Upper lobe of right lung (tissue), 1 donor: ENCODE measurements around the gene PEPD. TPM values are rescaled to one million over a fixed set of nuclear protein-coding genes. Genes with fewer than 3 reads are reported as not detected.

Experiments
- ATAC-seq: fragments of 200-7000 bp; cut with Tn5 transposase; one replicate; pipeline ENCODE4 v1.9.1; 2020; ENCODE audit warnings: mild to moderate bottlenecking, moderate library complexity
- DNase-seq: peaks from one replicate; pipeline ENCODE4 v3.0.0-alpha.2; 2020
- H3K27ac ChIP-seq: fragments of 200-600 bp; one replicate; pipeline ENCODE4 v1.8.0; 2022
- H3K27me3 ChIP-seq: fragments of 200-600 bp; one replicate; pipeline ENCODE4 v1.8.0; 2022; ENCODE audit warnings: mild to moderate bottlenecking
- H3K36me3 ChIP-seq: fragments of 200-600 bp; one replicate; pipeline ENCODE4 v1.8.0; 2022
- H3K4me1 ChIP-seq: fragments of 200-600 bp; one replicate; pipeline ENCODE4 v1.8.0; 2022
- H3K4me3 ChIP-seq: fragments of 200-600 bp; one replicate; pipeline ENCODE4 v1.8.0; 2022; ENCODE audit warnings: mild to moderate bottlenecking
- H3K9me3 ChIP-seq: fragments of 200-600 bp; one replicate; pipeline ENCODE4 v1.8.0; 2022
- intact Hi-C: fragments of 100-400 bp; cut with DNase I; formaldehyde crosslinking; loops from one replicate; pipeline ENCODE4 v1.11.0; 2022
- total RNA-seq: library from RNA; stranded (reverse); fragmentation: NEBNext Ultra II Directional; extraction: Animal tissue kit (Norgen Biotek cat#: 25700); gene quantifications from one replicate; pipeline ENCODE4 v1.2.1, GENCODE V29; 2021
- TF ChIP-seq, protein P1 (sequence below): fragments of 200-600 bp; IDR thresholded peaks from one replicate; pipeline ENCODE4 v1.8.0; 2022; ENCODE audit warnings: antibody characterized with exemption
- donor health status: DM: no; HTN: yes; CAD: no; lungs with severe emphysema.

Gene PEPD
- total RNA-seq, 1 donor from 2014 or later: 78.4 TPM

GRCh38 chr19:33427801-33428626 is 93.6 kb downstream of the PEPD start:
- DNase-seq: peak; percentile 42

GRCh38 chr19:33426621-33427361 is 94.8 kb downstream of the PEPD start:
- H3K4me3 ChIP-seq: no peak overlapping the region
- no peaks in the 10 kb centered on the region for H3K9me3 ChIP-seq
- TF ChIP-seq, protein P1, sequence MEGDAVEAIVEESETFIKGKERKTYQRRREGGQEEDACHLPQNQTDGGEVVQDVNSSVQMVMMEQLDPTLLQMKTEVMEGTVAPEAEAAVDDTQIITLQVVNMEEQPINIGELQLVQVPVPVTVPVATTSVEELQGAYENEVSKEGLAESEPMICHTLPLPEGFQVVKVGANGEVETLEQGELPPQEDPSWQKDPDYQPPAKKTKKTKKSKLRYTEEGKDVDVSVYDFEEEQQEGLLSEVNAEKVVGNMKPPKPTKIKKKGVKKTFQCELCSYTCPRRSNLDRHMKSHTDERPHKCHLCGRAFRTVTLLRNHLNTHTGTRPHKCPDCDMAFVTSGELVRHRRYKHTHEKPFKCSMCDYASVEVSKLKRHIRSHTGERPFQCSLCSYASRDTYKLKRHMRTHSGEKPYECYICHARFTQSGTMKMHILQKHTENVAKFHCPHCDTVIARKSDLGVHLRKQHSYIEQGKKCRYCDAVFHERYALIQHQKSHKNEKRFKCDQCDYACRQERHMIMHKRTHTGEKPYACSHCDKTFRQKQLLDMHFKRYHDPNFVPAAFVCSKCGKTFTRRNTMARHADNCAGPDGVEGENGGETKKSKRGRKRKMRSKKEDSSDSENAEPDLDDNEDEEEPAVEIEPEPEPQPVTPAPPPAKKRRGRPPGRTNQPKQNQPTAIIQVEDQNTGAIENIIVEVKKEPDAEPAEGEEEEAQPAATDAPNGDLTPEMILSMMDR: no peak
- no peaks in the 10 kb centered on the region for H3K36me3 ChIP-seq
- H3K4me1 ChIP-seq: no peaks in the 10 kb centered on the region
- H3K27ac ChIP-seq: no peak overlapping the region
- no peak for DNase-seq
- no peaks in the 10 kb centered on the region for H3K27me3 ChIP-seq
- no peak for ATAC-seq
- intact Hi-C loops: no loop called here

More at GRCh38 chr19:33427801-33428626, 93.6 kb downstream of the PEPD start:
- H3K27me3 ChIP-seq: no peaks in the 10 kb centered on the region
- no peaks in the 10 kb centered on the region for H3K36me3 ChIP-seq
- TF ChIP-seq, protein P1: no peak
- ATAC-seq: no peak
- no peaks in the 10 kb centered on the region for H3K9me3 ChIP-seq
- no peak overlapping the region for H3K4me3 ChIP-seq
- no peaks in the 10 kb centered on the region for H3K4me1 ChIP-seq
- intact Hi-C loops: no loop called here
- no peak overlapping the region for H3K27ac ChIP-seq

DNA sequence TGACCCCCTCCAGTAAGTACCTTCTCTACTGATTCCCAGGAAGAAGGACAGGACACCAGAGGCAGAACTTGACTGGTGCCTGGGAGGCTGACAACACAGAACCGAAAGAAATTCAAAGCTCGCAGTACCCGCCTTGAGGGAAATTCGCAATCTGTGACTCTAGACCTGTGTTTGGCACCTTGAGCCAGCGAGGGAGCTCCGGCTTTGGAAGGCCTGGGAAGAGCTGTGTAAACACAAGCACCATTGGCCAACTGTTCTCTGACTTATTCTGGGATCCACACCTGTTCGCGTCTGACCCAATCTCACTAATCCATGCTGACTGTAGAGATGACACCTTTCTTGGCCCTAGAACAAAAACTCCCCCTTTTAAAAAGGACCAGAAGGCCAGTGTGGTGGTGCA is 97.4 kb downstream of the PEPD start:
- no peak for ATAC-seq
- no peaks in the 10 kb centered on the region for H3K27me3 ChIP-seq

GRCh38 chr19:33422369-33423180 is 99.0 kb downstream of the PEPD start:
- Histone ChIP-seq H3K4me3 (no peak overlapping the region), H3K4me1 (no peaks in the 10 kb centered on the region), H3K27ac (no peak overlapping the region), H3K9me3 (no peaks in the 10 kb centered on the region), H3K36me3 (no peaks in the 10 kb centered on the region), H3K27me3 (no peaks in the 10 kb centered on the region)
- DNase-seq (no peak), ATAC-seq (no peak)
- intact Hi-C loops: no loop called here
- TF ChIP-seq, protein P1: no peak

More for the DNA sequence above, 97.4 kb downstream of the PEPD start:
- no peak for DNase-seq
- Histone ChIP-seq H3K9me3 (no peaks in the 10 kb centered on the region), H3K36me3 (no peaks in the 10 kb centered on the region), H3K27ac (no peak overlapping the region), H3K4me1 (no peaks in the 10 kb centered on the region), H3K4me3 (no peak overlapping the region)
- TF ChIP-seq, protein P1: no peak
- intact Hi-C loops: no loop called here

DNA sequence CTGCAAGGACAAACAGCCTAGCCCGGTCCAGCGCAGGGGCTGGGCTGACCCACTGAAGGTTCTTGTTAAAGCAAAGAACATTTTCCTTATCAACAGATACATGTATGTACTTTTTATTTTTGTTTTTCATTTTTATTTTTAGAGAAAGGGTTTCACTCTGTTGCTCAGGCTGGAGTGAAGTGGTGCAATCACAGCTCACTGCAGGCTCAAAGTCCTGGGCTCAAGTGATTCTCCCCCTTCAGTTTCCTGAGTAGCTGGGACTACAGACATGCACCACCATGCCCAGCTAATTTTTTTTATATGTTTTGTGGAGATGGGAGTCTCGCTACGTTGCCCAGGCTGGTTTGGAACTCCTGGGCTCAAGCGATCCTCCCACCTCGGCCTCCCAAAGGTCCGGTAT is 100.2 kb downstream of the PEPD start:
- no peak overlapping the region for H3K27ac ChIP-seq
- ATAC-seq (no peak), DNase-seq (no peak)
- H3K36me3 ChIP-seq: no peaks in the 10 kb centered on the region
- no peak overlapping the region for H3K4me3 ChIP-seq
- H3K27me3 ChIP-seq: no peaks in the 10 kb centered on the region
- H3K9me3 ChIP-seq: no peaks in the 10 kb centered on the region
- no peaks in the 10 kb centered on the region for H3K4me1 ChIP-seq
- intact Hi-C loops: no loop called here
- TF ChIP-seq, protein P1: no peak
